WTC11 (cell line): Measurements from ENCODE around the gene GGTLC2. TPM values are rescaled to one million over a fixed set of nuclear protein-coding genes. Genes with fewer than 3 reads are reported as not detected.

Experiments
- ATAC-seq: fragments of 200-7000 bp; cut with Tn5 transposase; 2 replicates; pipeline ENCODE4 v1.10.0; 2021; ENCODE audit warnings: mild to moderate bottlenecking, moderate library complexity
- CTCF ChIA-PET: fragments of 300-600 bp; sonication (Branson Sonifier 250); formaldehyde crosslinking; loops from one replicate; lab custom pipeline; 2021; ENCODE audit warnings: antibody characterized with exemption; lab: Charles Lee
- POLR2A ChIA-PET: fragments of 350-600 bp; sonication (Branson Sonifier 250); formaldehyde crosslinking; loops from one replicate; lab custom pipeline; 2021; ENCODE audit warnings: antibody characterized with exemption; lab: Charles Lee
- DNase-seq: peaks from one replicate; pipeline ENCODE4 v3.0.0; 2021; ENCODE audit warnings: low spot score
- H3K27ac Mint-ChIP-seq: 2 replicates; pipeline ENCODE4 v1.8.0; 2021; ENCODE audit warnings: mixed read lengths
- H3K27me3 Mint-ChIP-seq: 2 replicates; pipeline ENCODE4 v1.8.0; 2021; ENCODE audit warnings: low read depth, mild to moderate bottlenecking, moderate library complexity, mixed read lengths
- H3K36me3 Mint-ChIP-seq: 2 replicates; pipeline ENCODE4 v1.8.0; 2021; ENCODE audit warnings: mixed read lengths
- H3K4me1 Mint-ChIP-seq: 2 replicates; pipeline ENCODE4 v1.8.0; 2022; ENCODE audit warnings: mixed read lengths
- H3K4me3 Mint-ChIP-seq: 2 replicates; pipeline ENCODE4 v1.8.0; 2021; ENCODE audit warnings: mild to moderate bottlenecking, moderate library complexity, mixed read lengths
- H3K9me3 Mint-ChIP-seq: 2 replicates; pipeline ENCODE4 v1.8.0; 2021; ENCODE audit warnings: mixed read lengths
- CDX4 ChIP-seq: fragments of 250-450 bp; sonication (Bioruptor Pico); IDR thresholded peaks from 2 replicates; pipeline ENCODE4 v1.9.0; 2021; ENCODE audit warnings: moderate library complexity, mild to moderate bottlenecking, inconsistent platforms, borderline replicate concordance
- E2F5 ChIP-seq: sonication (generic); formaldehyde crosslinking; IDR thresholded peaks from 2 replicates; pipeline ENCODE4 v1.8.1; 2022; ENCODE audit warnings: mild to moderate bottlenecking, moderate library complexity, missing genetic modification reagents
- ELF4 ChIP-seq: sonication (generic); formaldehyde crosslinking; IDR thresholded peaks from 2 replicates; pipeline ENCODE4 v1.8.1; 2022; ENCODE audit warnings: low read depth, mild to moderate bottlenecking, moderate library complexity, missing genetic modification reagents
- ERG ChIP-seq: fragments of 250-450 bp; sonication (Bioruptor Pico); IDR thresholded peaks from 2 replicates; pipeline ENCODE4 v1.8.0; 2021; ENCODE audit warnings: mild to moderate bottlenecking
- FOXJ3 ChIP-seq: sonication (generic); formaldehyde crosslinking; IDR thresholded peaks from 2 replicates; pipeline ENCODE4 v1.9.0; 2021; ENCODE audit warnings: missing genetic modification reagents, mild to moderate bottlenecking, borderline replicate concordance
- FOXK1 ChIP-seq: sonication (generic); formaldehyde crosslinking; IDR thresholded peaks from 2 replicates; pipeline ENCODE4 v1.8.0; 2022; ENCODE audit warnings: mild to moderate bottlenecking, moderate library complexity, missing genetic modification reagents
- FOXP4 ChIP-seq: sonication (generic); formaldehyde crosslinking; IDR thresholded peaks from 2 replicates; pipeline ENCODE4 v1.8.0; 2022; ENCODE audit warnings: mild to moderate bottlenecking, missing genetic modification reagents
- MAX ChIP-seq: sonication (generic); formaldehyde crosslinking; IDR thresholded peaks from 2 replicates; pipeline ENCODE4 v1.8.0; 2022; ENCODE audit warnings: mild to moderate bottlenecking, missing genetic modification reagents
- MXD4 ChIP-seq: fragments of 250-450 bp; sonication (Bioruptor Pico); IDR thresholded peaks from 2 replicates; pipeline ENCODE4 v1.8.0; 2021; ENCODE audit warnings: mild to moderate bottlenecking, moderate library complexity, borderline replicate concordance
- MYBL2 ChIP-seq: sonication (generic); formaldehyde crosslinking; IDR thresholded peaks from 2 replicates; pipeline ENCODE4 v1.8.1; 2023; ENCODE audit warnings: mild to moderate bottlenecking, moderate library complexity, missing genetic modification reagents
- NFATC4 ChIP-seq: fragments of 250-450 bp; sonication (Bioruptor Pico); IDR thresholded peaks from 2 replicates; pipeline ENCODE4 v1.9.0; 2021; ENCODE audit warnings: mild to moderate bottlenecking
- OVOL2 ChIP-seq: fragments of 250-450 bp; sonication (Bioruptor Pico); IDR thresholded peaks from 2 replicates; pipeline ENCODE4 v1.9.0; 2021; ENCODE audit warnings: mild to moderate bottlenecking, borderline replicate concordance
- RORB ChIP-seq: fragments of 250-450 bp; sonication (Bioruptor Pico); IDR thresholded peaks from 2 replicates; pipeline ENCODE4 v1.9.0; 2021; ENCODE audit warnings: mild to moderate bottlenecking
- SMAD3 ChIP-seq: sonication (generic); formaldehyde crosslinking; IDR thresholded peaks from 2 replicates; pipeline ENCODE4 v1.8.0; 2022; ENCODE audit warnings: missing genetic modification reagents, mild to moderate bottlenecking, borderline replicate concordance
- ZBTB43 ChIP-seq: sonication (generic); formaldehyde crosslinking; IDR thresholded peaks from 2 replicates; pipeline ENCODE4 v1.8.1; 2023; ENCODE audit warnings: mild to moderate bottlenecking, missing genetic modification reagents
- ZNF121 ChIP-seq: sonication (generic); formaldehyde crosslinking; IDR thresholded peaks from 2 replicates; pipeline ENCODE4 v1.8.0; 2023; ENCODE audit warnings: missing genetic modification reagents
- ZNF138 ChIP-seq: sonication (generic); formaldehyde crosslinking; conservative IDR thresholded peaks from 2 replicates; pipeline ENCODE4 v1.8.1; 2022; ENCODE audit warnings: mild to moderate bottlenecking, moderate library complexity, missing genetic modification reagents
- ZNF219 ChIP-seq: sonication (generic); formaldehyde crosslinking; IDR thresholded peaks from 2 replicates; pipeline ENCODE4 v1.8.0; 2023; ENCODE audit warnings: missing genetic modification reagents, mild to moderate bottlenecking, borderline replicate concordance
- ZNF232 ChIP-seq: sonication (generic); formaldehyde crosslinking; IDR thresholded peaks from 2 replicates; pipeline ENCODE4 v1.8.0; 2022; ENCODE audit warnings: mild to moderate bottlenecking, missing genetic modification reagents
- ZNF317 ChIP-seq: sonication (generic); formaldehyde crosslinking; IDR thresholded peaks from 2 replicates; pipeline ENCODE4 v1.8.1; 2023; ENCODE audit warnings: low read depth, mild to moderate bottlenecking, moderate library complexity, missing genetic modification reagents, borderline replicate concordance
- ZNF423 ChIP-seq: fragments of 250-450 bp; sonication (Bioruptor Pico); IDR thresholded peaks from 2 replicates; pipeline ENCODE4 v2.1.2; 2022; ENCODE audit warnings: mild to moderate bottlenecking, moderate library complexity
- total RNA-seq: library from RNA; stranded (reverse); gene quantifications from 3 replicates; pipeline ENCODE4 v1.2.3, GENCODE V29; 2021
- TF ChIP-seq, protein P1 (sequence below): sonication (generic); formaldehyde crosslinking; IDR thresholded peaks from 2 replicates; pipeline ENCODE4 v1.8.0; 2023; ENCODE audit warnings: mild to moderate bottlenecking, missing genetic modification reagents
- TF ChIP-seq, protein P2 (sequence below): sonication (generic); formaldehyde crosslinking; IDR thresholded peaks from 2 replicates; pipeline ENCODE4 v1.8.1; 2023; ENCODE audit warnings: mild to moderate bottlenecking, missing genetic modification reagents, moderate library complexity
- TF ChIP-seq, protein P3 (sequence below): sonication (generic); formaldehyde crosslinking; IDR thresholded peaks from 2 replicates; pipeline ENCODE4 v1.8.0; 2023; ENCODE audit warnings: missing genetic modification reagents

Gene GGTLC2
- total RNA-seq, 1 experiment from 2014 or later, result not detected

DNA sequence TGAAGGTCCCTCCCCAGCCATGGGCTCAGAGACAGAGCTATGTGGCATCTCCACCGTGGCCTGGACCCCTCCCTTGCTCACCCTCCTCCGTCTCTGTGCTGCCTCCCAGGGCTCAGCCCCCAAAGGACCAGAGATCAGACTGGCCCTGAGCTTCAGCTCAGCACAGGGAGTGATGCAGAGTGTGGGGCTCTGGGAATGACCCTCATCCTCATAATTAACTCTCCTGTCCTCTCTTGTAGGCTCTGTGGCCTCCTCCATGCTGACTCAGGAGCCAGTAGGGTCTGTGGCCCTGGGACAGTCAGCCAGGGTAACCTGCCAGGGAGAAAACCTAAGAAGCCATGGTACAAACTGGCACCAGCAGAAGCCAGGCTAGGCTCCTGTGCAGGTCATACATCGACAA is 28.7 kb downstream of the GGTLC2 start (continued):
- TF ChIP-seq, protein P1, sequence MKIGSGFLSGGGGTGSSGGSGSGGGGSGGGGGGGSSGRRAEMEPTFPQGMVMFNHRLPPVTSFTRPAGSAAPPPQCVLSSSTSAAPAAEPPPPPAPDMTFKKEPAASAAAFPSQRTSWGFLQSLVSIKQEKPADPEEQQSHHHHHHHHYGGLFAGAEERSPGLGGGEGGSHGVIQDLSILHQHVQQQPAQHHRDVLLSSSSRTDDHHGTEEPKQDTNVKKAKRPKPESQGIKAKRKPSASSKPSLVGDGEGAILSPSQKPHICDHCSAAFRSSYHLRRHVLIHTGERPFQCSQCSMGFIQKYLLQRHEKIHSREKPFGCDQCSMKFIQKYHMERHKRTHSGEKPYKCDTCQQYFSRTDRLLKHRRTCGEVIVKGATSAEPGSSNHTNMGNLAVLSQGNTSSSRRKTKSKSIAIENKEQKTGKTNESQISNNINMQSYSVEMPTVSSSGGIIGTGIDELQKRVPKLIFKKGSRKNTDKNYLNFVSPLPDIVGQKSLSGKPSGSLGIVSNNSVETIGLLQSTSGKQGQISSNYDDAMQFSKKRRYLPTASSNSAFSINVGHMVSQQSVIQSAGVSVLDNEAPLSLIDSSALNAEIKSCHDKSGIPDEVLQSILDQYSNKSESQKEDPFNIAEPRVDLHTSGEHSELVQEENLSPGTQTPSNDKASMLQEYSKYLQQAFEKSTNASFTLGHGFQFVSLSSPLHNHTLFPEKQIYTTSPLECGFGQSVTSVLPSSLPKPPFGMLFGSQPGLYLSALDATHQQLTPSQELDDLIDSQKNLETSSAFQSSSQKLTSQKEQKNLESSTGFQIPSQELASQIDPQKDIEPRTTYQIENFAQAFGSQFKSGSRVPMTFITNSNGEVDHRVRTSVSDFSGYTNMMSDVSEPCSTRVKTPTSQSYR, result no peak
- TF ChIP-seq ELF4 (CRISPR knock-in tag) (no peak), RORB (no peak), MYBL2 (CRISPR knock-in tag) (no peak), ZNF219 (CRISPR knock-in tag) (no peak), ZNF121 (CRISPR knock-in tag) (no peak), ZBTB43 (CRISPR knock-in tag) (no peak), ZNF423 (CRISPR knock-in tag) (no peak), MAX (no peak), E2F5 (CRISPR knock-in tag) (no peak), SMAD3 (CRISPR knock-in tag) (no peak), FOXK1 (CRISPR knock-in tag) (no peak)
- TF ChIP-seq, protein P2, sequence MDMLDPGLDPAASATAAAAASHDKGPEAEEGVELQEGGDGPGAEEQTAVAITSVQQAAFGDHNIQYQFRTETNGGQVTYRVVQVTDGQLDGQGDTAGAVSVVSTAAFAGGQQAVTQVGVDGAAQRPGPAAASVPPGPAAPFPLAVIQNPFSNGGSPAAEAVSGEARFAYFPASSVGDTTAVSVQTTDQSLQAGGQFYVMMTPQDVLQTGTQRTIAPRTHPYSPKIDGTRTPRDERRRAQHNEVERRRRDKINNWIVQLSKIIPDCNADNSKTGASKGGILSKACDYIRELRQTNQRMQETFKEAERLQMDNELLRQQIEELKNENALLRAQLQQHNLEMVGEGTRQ (CRISPR knock-in tag), result no peak

DNA sequence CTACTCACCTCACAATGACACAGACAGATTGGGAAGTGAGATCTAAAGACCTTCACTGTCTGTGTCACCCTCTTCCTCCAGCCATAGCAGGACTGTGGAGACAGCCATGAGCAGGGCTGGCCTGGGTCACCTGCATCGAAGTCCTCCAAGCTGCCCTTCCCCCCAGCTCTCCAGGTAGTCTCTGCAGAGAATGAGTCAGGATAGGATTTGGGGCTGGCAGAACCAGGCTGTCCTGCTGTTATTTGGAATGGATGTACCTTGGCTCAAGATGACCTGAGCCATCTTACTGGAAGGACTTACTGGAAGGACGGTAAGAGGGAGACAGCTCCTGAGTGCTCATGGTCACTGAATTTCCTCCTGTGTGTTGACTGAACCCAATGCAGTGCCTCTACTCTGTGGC is 29.2 kb downstream of the GGTLC2 start:
- DNase-seq, result no peak
- no peak overlapping the region for H3K27ac Mint-ChIP-seq
- H3K4me1 Mint-ChIP-seq, result no peaks in the 10 kb centered on the region
- peaks cover 22% of the 10 kb centered on the region for H3K9me3 Mint-ChIP-seq
- peaks cover 100% of the 10 kb centered on the region for H3K27me3 Mint-ChIP-seq
- no peaks in the 10 kb centered on the region for H3K36me3 Mint-ChIP-seq
- POLR2A ChIA-PET, result no interaction called here
- no peak overlapping the region for H3K4me3 Mint-ChIP-seq
- CTCF ChIA-PET, result interaction anchor here (0.8 to 1.3 kb wide), 3 partner anchors 11 to 94 kb away, joined by 3 to 6 read pairs (median 3); no protein-coding TSS in a partner anchor
- ATAC-seq, result no peak
- TF ChIP-seq CDX4 (CRISPR knock-in tag) (no peak), ZNF138 (CRISPR knock-in tag) (no peak), ERG (CRISPR knock-in tag) (no peak), NFATC4 (CRISPR knock-in tag) (no peak), OVOL2 (no peak), ZNF317 (CRISPR knock-in tag) (no peak), MXD4 (CRISPR knock-in tag) (no peak), FOXP4 (CRISPR knock-in tag) (no peak), FOXJ3 (CRISPR knock-in tag) (no peak), SMAD3 (CRISPR knock-in tag) (no peak), ZBTB43 (CRISPR knock-in tag) (no peak), ZNF232 (CRISPR knock-in tag) (no peak)
- TF ChIP-seq, protein P3, sequence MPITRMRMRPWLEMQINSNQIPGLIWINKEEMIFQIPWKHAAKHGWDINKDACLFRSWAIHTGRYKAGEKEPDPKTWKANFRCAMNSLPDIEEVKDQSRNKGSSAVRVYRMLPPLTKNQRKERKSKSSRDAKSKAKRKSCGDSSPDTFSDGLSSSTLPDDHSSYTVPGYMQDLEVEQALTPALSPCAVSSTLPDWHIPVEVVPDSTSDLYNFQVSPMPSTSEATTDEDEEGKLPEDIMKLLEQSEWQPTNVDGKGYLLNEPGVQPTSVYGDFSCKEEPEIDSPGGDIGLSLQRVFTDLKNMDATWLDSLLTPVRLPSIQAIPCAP (CRISPR knock-in tag), result no peak
